Tibial artery (tissue), 4 donors: ENCODE data around the gene KAZN.

Experiments used
- DNase-seq, 2 donors: peaks; one replicate each; pipeline ENCODE4 v3.0.0-alpha.2; 2019
- H3K27ac ChIP-seq, 2 donors: fragments of 200-600 bp; sonication (generic) in 1 of 2; 1 replicate in 1 of 2; 2 replicates in 1 of 2; pipeline ENCODE4 v1.5.1; 2018 to 2019; ENCODE audit warnings: mild to moderate bottlenecking in 1 of 2
- H3K27me3 ChIP-seq, 2 donors: fragments of 200-600 bp; sonication (generic) in 1 of 2; one replicate each; pipeline versions ENCODE4 v1.5.1 to v1.6.0; 2016 to 2019
- H3K36me3 ChIP-seq, 3 donors: fragments of 200-600 bp; sonication (generic) in 2 of 3; one replicate each; pipeline ENCODE4 v1.5.1; 2016 to 2019; ENCODE audit warnings: mild to moderate bottlenecking in 2 of 3
- H3K4me1 ChIP-seq, 4 donors: fragments of 200-600 bp; sonication (generic) in 2 of 4; 1 replicate in 3 of 4; 2 replicates in 1 of 4; pipeline ENCODE4 v1.5.1; 2016 to 2019
- H3K4me3 ChIP-seq, 2 donors: fragments of 200-600 bp; sonication (generic) in 1 of 2; 1 replicate in 1 of 2; 2 replicates in 1 of 2; pipeline ENCODE4 v1.5.1; 2018 to 2019; ENCODE audit warnings: mild to moderate bottlenecking in 2 of 2
- H3K9me3 ChIP-seq, 3 donors: fragments of 200-600 bp; sonication (generic) in 1 of 3; one replicate each; pipeline ENCODE4 v1.5.1; 2016 to 2019
- intact Hi-C: fragments of 100-400 bp; cut with DNase I; formaldehyde crosslinking; loops from one replicate; pipeline ENCODE4 v1.15.0; 2023; ENCODE audit warnings: low total_unique reads
- TF ChIP-seq, protein P1 (sequence below), 2 experiments: fragments of 200-600 bp in 1 of 2; fragments of 450-650 bp in 1 of 2; IDR thresholded peaks; one replicate each; pipeline ENCODE4 v1.5.1; 2017 to 2019; ENCODE audit warnings: antibody characterized with exemption in 2 of 2, mild to moderate bottlenecking in 1 of 2, moderate library complexity in 1 of 2

KAZN gene

DNA sequence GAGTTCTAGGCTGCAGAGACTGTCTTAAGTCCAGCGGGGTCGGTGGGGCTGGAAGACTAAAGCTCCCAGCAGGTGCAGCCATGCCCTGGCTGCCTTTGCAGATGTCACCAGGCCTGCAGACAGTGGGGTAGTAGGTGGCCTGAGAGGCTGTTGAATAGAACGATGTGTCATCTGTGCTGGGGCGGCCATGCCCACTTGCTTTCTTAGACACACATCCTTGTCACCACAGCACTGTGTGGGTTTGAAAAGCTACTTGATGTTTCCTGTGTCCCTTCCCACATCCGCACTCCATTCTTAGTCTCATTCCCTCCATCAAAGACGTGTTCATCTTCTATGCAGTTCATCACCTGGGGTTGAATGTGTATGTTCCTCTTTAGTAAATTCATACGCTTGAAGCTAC, 370.5 kb downstream of the KAZN start:
- TF ChIP-seq, protein P1, sequence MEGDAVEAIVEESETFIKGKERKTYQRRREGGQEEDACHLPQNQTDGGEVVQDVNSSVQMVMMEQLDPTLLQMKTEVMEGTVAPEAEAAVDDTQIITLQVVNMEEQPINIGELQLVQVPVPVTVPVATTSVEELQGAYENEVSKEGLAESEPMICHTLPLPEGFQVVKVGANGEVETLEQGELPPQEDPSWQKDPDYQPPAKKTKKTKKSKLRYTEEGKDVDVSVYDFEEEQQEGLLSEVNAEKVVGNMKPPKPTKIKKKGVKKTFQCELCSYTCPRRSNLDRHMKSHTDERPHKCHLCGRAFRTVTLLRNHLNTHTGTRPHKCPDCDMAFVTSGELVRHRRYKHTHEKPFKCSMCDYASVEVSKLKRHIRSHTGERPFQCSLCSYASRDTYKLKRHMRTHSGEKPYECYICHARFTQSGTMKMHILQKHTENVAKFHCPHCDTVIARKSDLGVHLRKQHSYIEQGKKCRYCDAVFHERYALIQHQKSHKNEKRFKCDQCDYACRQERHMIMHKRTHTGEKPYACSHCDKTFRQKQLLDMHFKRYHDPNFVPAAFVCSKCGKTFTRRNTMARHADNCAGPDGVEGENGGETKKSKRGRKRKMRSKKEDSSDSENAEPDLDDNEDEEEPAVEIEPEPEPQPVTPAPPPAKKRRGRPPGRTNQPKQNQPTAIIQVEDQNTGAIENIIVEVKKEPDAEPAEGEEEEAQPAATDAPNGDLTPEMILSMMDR (IDR thresholded peaks at IDR 0.05): no peak
- Histone ChIP-seq H3K27ac (peak overlapping the region; percentile 81 to 86), H3K27me3 (no peaks in the 10 kb centered on the region), H3K4me3 (no peak overlapping the region), H3K4me1 (peaks cover 8 to 42% (median 36%) of the 10 kb centered on the region in 4 donors), H3K36me3 (no peaks in the 10 kb centered on the region), H3K9me3 (peaks cover 0 to 6% (median 5%) of the 10 kb centered on the region in 3 donors)
- intact Hi-C loops: no loop called here
- no peak for DNase-seq

DNA sequence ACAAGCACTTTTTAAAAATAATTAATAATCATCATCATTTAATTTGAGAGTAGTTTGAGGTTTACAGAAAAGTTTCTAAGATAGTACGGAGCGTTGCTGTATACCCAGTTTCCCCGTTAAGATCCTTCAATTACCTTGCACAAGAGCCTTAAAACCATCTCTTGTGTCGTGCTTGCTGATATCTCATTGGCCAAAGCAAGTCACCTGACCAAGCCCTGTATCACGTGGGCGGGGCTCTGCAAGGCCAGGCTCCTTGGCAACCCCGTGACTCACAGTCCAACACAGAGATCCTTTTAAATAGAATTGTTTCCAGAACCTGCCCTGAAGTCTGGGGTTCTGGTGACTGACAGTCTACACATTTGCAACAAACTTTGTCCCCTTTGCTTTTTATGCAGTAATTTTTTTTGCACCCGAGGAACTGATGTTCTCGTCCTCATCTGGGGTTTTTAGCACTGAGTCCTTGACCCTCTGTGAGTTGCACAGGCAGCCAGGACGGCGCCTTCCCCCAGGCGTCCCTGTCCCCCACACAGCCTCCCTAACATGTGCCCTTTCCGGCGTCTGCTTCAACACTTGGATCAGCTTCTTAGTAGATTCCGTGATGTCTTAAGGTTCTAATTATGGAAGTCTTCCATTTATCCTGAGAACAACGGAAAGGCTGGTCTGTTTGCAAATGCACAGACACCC, 371.8 kb downstream of the KAZN start:
- Histone ChIP-seq H3K9me3 (peaks cover 0 to 7% (median 6%) of the 10 kb centered on the region in 3 donors), H3K36me3 (no peaks in the 10 kb centered on the region), H3K4me1 (peaks cover 8 to 52% (median 41%) of the 10 kb centered on the region in 4 donors), H3K4me3 (peak overlapping the region; percentile 8 to 17), H3K27ac (peak overlapping the region; percentile 81 to 86), H3K27me3 (no peaks in the 10 kb centered on the region)
- peak; percentile 79 to 93 for DNase-seq
- TF ChIP-seq, protein P1 (IDR thresholded peaks at IDR 0.05): no peak
- intact Hi-C loops: no loop called here

DNA sequence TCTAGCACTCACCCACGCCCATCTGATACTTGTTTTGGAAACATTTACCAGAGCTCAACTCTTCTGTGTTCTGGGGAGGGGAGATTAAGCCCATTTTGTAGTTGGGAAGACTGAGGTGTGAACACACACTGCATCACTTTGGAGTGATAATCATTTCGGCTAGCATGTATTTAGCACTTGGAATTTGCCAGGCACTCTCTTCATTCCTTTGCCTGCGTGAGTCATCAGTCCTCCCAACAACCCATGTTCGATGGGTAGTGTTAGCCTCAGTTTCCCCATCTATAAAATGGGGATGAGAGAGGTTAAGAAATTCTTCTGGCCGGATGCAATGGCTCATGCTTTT, 372.3 kb downstream of the KAZN start:
- intact Hi-C loops: no loop called here
- Histone ChIP-seq H3K36me3 (no peaks in the 10 kb centered on the region), H3K4me1 (peaks cover 8 to 57% (median 44%) of the 10 kb centered on the region in 4 donors), H3K9me3 (peaks cover 0 to 7% (median 6%) of the 10 kb centered on the region in 3 donors), H3K27ac (peak overlapping the region; percentile 81 to 86), H3K4me3 (peak overlapping the region; percentile 8 to 17), H3K27me3 (no peaks in the 10 kb centered on the region)
- TF ChIP-seq, protein P1 (IDR thresholded peaks at IDR 0.05): no peak
- no peak for DNase-seq

DNA sequence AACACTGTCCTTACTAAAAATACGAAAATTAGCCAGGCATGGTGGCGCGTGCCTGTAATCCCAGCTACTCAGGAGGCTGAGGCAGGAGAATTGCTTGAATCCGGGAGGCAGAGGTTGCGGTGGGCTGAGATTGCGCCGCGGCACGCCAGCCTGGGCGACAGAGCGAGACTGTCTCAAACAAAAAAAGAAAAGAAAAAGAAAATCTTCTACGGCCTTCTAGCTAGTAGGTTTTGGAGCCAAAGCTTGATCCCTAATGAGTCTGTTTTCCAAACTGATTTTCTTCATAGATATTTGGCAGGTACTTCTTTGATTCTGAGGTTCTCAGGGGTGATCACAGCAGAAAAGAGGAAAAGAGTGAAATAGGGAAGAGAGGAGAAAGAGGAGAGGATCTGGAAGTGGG, 372.7 kb downstream of the KAZN start:
- DNase-seq: no peak
- H3K27me3 ChIP-seq: no peaks in the 10 kb centered on the region
- intact Hi-C loops: no loop called here
- H3K9me3 ChIP-seq: peaks cover 0 to 7% (median 6%) of the 10 kb centered on the region in 3 donors
- H3K36me3 ChIP-seq: no peaks in the 10 kb centered on the region
- H3K4me3 ChIP-seq: peak overlapping the region; percentile 34 to 38
- H3K27ac ChIP-seq: peak overlapping the region; percentile 81 to 86
- peaks cover 8 to 61% (median 44%) of the 10 kb centered on the region in 4 donors for H3K4me1 ChIP-seq
- TF ChIP-seq, protein P1 (IDR thresholded peaks at IDR 0.05): no peak

DNA sequence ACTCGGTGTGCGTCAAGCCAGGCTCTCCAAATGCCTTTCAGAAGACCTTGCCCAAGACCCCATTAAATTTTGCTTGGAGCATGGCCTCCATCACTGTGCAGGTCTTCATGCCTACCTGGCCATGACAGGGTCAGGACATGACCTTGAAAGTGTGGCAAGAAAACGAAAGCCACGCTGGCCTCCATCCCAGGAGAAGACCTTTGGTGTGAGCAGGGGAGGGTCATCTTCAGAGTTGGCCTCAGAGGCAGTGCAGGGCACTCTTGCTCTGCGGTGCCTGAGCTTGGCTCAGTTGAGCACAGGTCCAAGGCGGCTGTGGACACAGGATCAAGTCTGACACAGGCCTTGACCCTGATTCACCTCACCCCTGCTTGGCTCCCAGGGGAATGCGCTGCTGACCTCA, 373.6 kb downstream of the KAZN start:
- H3K4me3 ChIP-seq: peak overlapping the region; percentile 34 to 38
- no peaks in the 10 kb centered on the region for H3K36me3 ChIP-seq
- no peak for DNase-seq
- intact Hi-C loops: no loop called here
- H3K27me3 ChIP-seq: no peaks in the 10 kb centered on the region
- TF ChIP-seq, protein P1 (IDR thresholded peaks at IDR 0.05): no peak
- H3K9me3 ChIP-seq: peaks cover 0 to 7% (median 6%) of the 10 kb centered on the region in 3 donors
- H3K4me1 ChIP-seq: peaks cover 8 to 62% (median 45%) of the 10 kb centered on the region in 4 donors
- peak overlapping the region; percentile 81 to 86 for H3K27ac ChIP-seq
